Tibial artery (tissue), 4 donors: Measurements from ENCODE around the gene GALNTL6.

Experiments used
- DNase-seq, 2 donors: peaks; one replicate each; pipeline ENCODE4 v3.0.0-alpha.2; 2019
- H3K27ac ChIP-seq, 2 donors: fragments of 200-600 bp; sonication (generic) in 1 of 2; 1 replicate in 1 of 2; 2 replicates in 1 of 2; pipeline ENCODE4 v1.5.1; 2018 to 2019; ENCODE audit warnings: mild to moderate bottlenecking in 1 of 2
- H3K27me3 ChIP-seq, 2 donors: fragments of 200-600 bp; sonication (generic) in 1 of 2; one replicate each; pipeline versions ENCODE4 v1.5.1 to v1.6.0; 2016 to 2019
- H3K36me3 ChIP-seq, 3 donors: fragments of 200-600 bp; sonication (generic) in 2 of 3; one replicate each; pipeline ENCODE4 v1.5.1; 2016 to 2019; ENCODE audit warnings: mild to moderate bottlenecking in 2 of 3
- H3K4me1 ChIP-seq, 4 donors: fragments of 200-600 bp; sonication (generic) in 2 of 4; 1 replicate in 3 of 4; 2 replicates in 1 of 4; pipeline ENCODE4 v1.5.1; 2016 to 2019
- H3K4me3 ChIP-seq, 2 donors: fragments of 200-600 bp; sonication (generic) in 1 of 2; 1 replicate in 1 of 2; 2 replicates in 1 of 2; pipeline ENCODE4 v1.5.1; 2018 to 2019; ENCODE audit warnings: mild to moderate bottlenecking in 2 of 2
- H3K9me3 ChIP-seq, 3 donors: fragments of 200-600 bp; sonication (generic) in 1 of 3; one replicate each; pipeline ENCODE4 v1.5.1; 2016 to 2019
- CTCF ChIP-seq, 2 experiments: fragments of 200-600 bp in 1 of 2; fragments of 450-650 bp in 1 of 2; IDR thresholded peaks; one replicate each; pipeline ENCODE4 v1.5.1; 2017 to 2019; ENCODE audit warnings: antibody characterized with exemption in 2 of 2, mild to moderate bottlenecking in 1 of 2, moderate library complexity in 1 of 2
- intact Hi-C: fragments of 100-400 bp; cut with DNase I; formaldehyde crosslinking; loops from one replicate; pipeline ENCODE4 v1.15.0; 2023; ENCODE audit warnings: low total_unique reads

Gene GALNTL6

GRCh38 chr4:172927096-172927814 is 1114.1 kb downstream of the GALNTL6 start:
- H3K9me3 ChIP-seq: no peaks in the 10 kb centered on the region
- no peak overlapping the region for H3K4me3 ChIP-seq
- H3K36me3 ChIP-seq: no peaks in the 10 kb centered on the region
- H3K4me1 ChIP-seq: no peaks in the 10 kb centered on the region
- intact Hi-C loops: no loop called here
- no peak for DNase-seq
- H3K27ac ChIP-seq: no peak overlapping the region
- no peak for TF ChIP-seq CTCF (IDR thresholded peaks at IDR 0.05)
- H3K27me3 ChIP-seq: no peaks in the 10 kb centered on the region

GRCh38 chr4:172928347-172928746 is 1115.1 kb downstream of the GALNTL6 start:
- intact Hi-C loops: no loop called here
- no peaks in the 10 kb centered on the region for H3K27me3 ChIP-seq
- no peaks in the 10 kb centered on the region for H3K36me3 ChIP-seq
- no peaks in the 10 kb centered on the region for H3K4me1 ChIP-seq
- no peak for DNase-seq
- no peak for TF ChIP-seq CTCF (IDR thresholded peaks at IDR 0.05)
- H3K27ac ChIP-seq: no peak overlapping the region
- H3K4me3 ChIP-seq: no peak overlapping the region
- H3K9me3 ChIP-seq: no peaks in the 10 kb centered on the region

- Histone ChIP-seq H3K4me1 (peaks cover 0 to 5% (median 0%) of the 10 kb centered on the region in 4 donors), H3K9me3 (no peaks in the 10 kb centered on the region), H3K36me3 (no peaks in the 10 kb centered on the region), H3K27ac (no peak overlapping the region), H3K4me3 (no peak overlapping the region), H3K27me3 (no peaks in the 10 kb centered on the region)
- no peak for TF ChIP-seq CTCF (IDR thresholded peaks at IDR 0.05)
- intact Hi-C loops: no loop called here
- DNase-seq: no peak
Measured at GRCh38 chr4:172938072-172938829, 1125.0 kb downstream of the GALNTL6 start.

- Histone ChIP-seq H3K36me3 (no peaks in the 10 kb centered on the region), H3K9me3 (no peaks in the 10 kb centered on the region), H3K4me1 (peaks cover 0 to 5% (median 0%) of the 10 kb centered on the region in 4 donors), H3K27me3 (no peaks in the 10 kb centered on the region), H3K4me3 (no peak overlapping the region), H3K27ac (no peak overlapping the region)
- no peak for TF ChIP-seq CTCF (IDR thresholded peaks at IDR 0.05)
- DNase-seq: no peak
- intact Hi-C loops: no loop called here
Measured at GRCh38 chr4:172938870-172939269, 1125.7 kb downstream of the GALNTL6 start.

GRCh38 chr4:172942840-172943239 is 1129.6 kb downstream of the GALNTL6 start:
- intact Hi-C loops: no loop called here

More at GRCh38 chr4:172942840-172943239, 1129.6 kb downstream of the GALNTL6 start:
- H3K4me1 ChIP-seq: peaks cover 0 to 5% (median 0%) of the 10 kb centered on the region in 4 donors
- no peak overlapping the region for H3K4me3 ChIP-seq
- H3K36me3 ChIP-seq: no peaks in the 10 kb centered on the region
- TF ChIP-seq CTCF (IDR thresholded peaks at IDR 0.05): no peak
- H3K27me3 ChIP-seq: no peaks in the 10 kb centered on the region
- no peak overlapping the region for H3K27ac ChIP-seq
- no peak for DNase-seq
- no peaks in the 10 kb centered on the region for H3K9me3 ChIP-seq
